ENCODE results near the gene DESI1. TPM values are rescaled to one million over a fixed set of nuclear protein-coding genes. Genes with fewer than 3 reads are reported as not detected.

The DESI1 gene
- total RNA-seq, 1 experiment from 2014 or later = 59.6 TPM

GRCh38 chr22:41648432-41648831 is 27.6 kb upstream of the DESI1 start:
- CTCF ChIA-PET = interaction anchor here (0.6 to 1.2 kb wide), 2 partner anchors 18 to 246 kb away, joined by 3 read pairs; no protein-coding TSS in a partner anchor
- Mint-ChIP-seq H3K27me3 (ENCODE audit: insufficient read depth, unreplicated experiment) (no peaks in the 10 kb centered on the region), H3K27ac (ENCODE audit: low read depth, unreplicated experiment) (no peak overlapping the region), H3K4me3 (ENCODE audit: unreplicated experiment) (no peak overlapping the region), H3K4me1 (ENCODE audit: insufficient read depth, unreplicated experiment) (no peaks in the 10 kb centered on the region), H3K36me3 (ENCODE audit: insufficient read depth, unreplicated experiment) (peaks cover 96% of the 10 kb centered on the region), H3K9me3 (ENCODE audit: unreplicated experiment) (no peaks in the 10 kb centered on the region)
- POLR2A ChIA-PET = interaction anchor here (0.9 kb wide), 1 partner anchor 16 kb away, joined by 5 read pairs; no protein-coding TSS in a partner anchor
- no peak for DNase-seq (ENCODE audit: unreplicated experiment)
- BruUV-seq (replicated peaks) = TSS peak; percentile 29
- no peak for TF ChIP-seq CTCF (IDR thresholded peaks at IDR 0.05; ENCODE audit: unreplicated experiment)
- intact Hi-C loops (cut with micrococcal nuclease) = no loop called here

GRCh38 chr22:41647771-41648170 is 26.9 kb upstream of the DESI1 start:
- DNase-seq (ENCODE audit: unreplicated experiment) = no peak
- H3K27ac Mint-ChIP-seq (ENCODE audit: low read depth, unreplicated experiment) = no peak overlapping the region
- H3K4me1 Mint-ChIP-seq (ENCODE audit: insufficient read depth, unreplicated experiment) = no peaks in the 10 kb centered on the region
- H3K27me3 Mint-ChIP-seq (ENCODE audit: insufficient read depth, unreplicated experiment) = no peaks in the 10 kb centered on the region
- ChIA-PET POLR2A (no interaction called here), CTCF (no interaction called here)
- BruUV-seq (replicated peaks) = no TSS peak
- H3K4me3 Mint-ChIP-seq (ENCODE audit: unreplicated experiment) = no peak overlapping the region
- intact Hi-C loops (cut with micrococcal nuclease) = no loop called here
- no peak for TF ChIP-seq CTCF (IDR thresholded peaks at IDR 0.05; ENCODE audit: unreplicated experiment)
- H3K36me3 Mint-ChIP-seq (ENCODE audit: insufficient read depth, unreplicated experiment) = peaks cover 96% of the 10 kb centered on the region
- H3K9me3 Mint-ChIP-seq (ENCODE audit: unreplicated experiment) = no peaks in the 10 kb centered on the region

- no peak overlapping the region for H3K4me3 Mint-ChIP-seq (ENCODE audit: unreplicated experiment)
- TF ChIP-seq CTCF (IDR thresholded peaks at IDR 0.05; ENCODE audit: unreplicated experiment) = no peak
- peaks cover 7% of the 10 kb centered on the region for H3K4me1 Mint-ChIP-seq (ENCODE audit: insufficient read depth, unreplicated experiment)
- intact Hi-C loops (cut with micrococcal nuclease) = no loop called here
- POLR2A ChIA-PET = interaction anchor here (0.6 to 1.7 kb wide), 4 partner anchors 15 to 21 kb away, joined by 3 to 8 read pairs (median 4); partner anchors contain the start of genes DESI1 and XRCC6
- CTCF ChIA-PET = interaction anchor here (1.2 kb wide), 1 partner anchor 9 kb away, joined by 3 read pairs; no protein-coding TSS in a partner anchor
- no peaks in the 10 kb centered on the region for H3K27me3 Mint-ChIP-seq (ENCODE audit: insufficient read depth, unreplicated experiment)
- H3K9me3 Mint-ChIP-seq (ENCODE audit: unreplicated experiment) = no peaks in the 10 kb centered on the region
- H3K36me3 Mint-ChIP-seq (ENCODE audit: insufficient read depth, unreplicated experiment) = peaks cover 99% of the 10 kb centered on the region
- BruUV-seq (replicated peaks) = no TSS peak
- peak overlapping the region; percentile 5 for H3K27ac Mint-ChIP-seq (ENCODE audit: low read depth, unreplicated experiment)
- no peak for DNase-seq (ENCODE audit: unreplicated experiment)
Measured at GRCh38 chr22:41642331-41643110, 21.7 kb upstream of the DESI1 start.

GRCh38 chr22:41641854-41642253 is 21.0 kb upstream of the DESI1 start:
- H3K4me1 Mint-ChIP-seq (ENCODE audit: insufficient read depth, unreplicated experiment) = peaks cover 7% of the 10 kb centered on the region
- no peak overlapping the region for H3K4me3 Mint-ChIP-seq (ENCODE audit: unreplicated experiment)
- intact Hi-C loops (cut with micrococcal nuclease) = no loop called here
- H3K36me3 Mint-ChIP-seq (ENCODE audit: insufficient read depth, unreplicated experiment) = peaks cover 99% of the 10 kb centered on the region
- no peak for TF ChIP-seq CTCF (IDR thresholded peaks at IDR 0.05; ENCODE audit: unreplicated experiment)
- H3K27me3 Mint-ChIP-seq (ENCODE audit: insufficient read depth, unreplicated experiment) = no peaks in the 10 kb centered on the region
- DNase-seq (ENCODE audit: unreplicated experiment) = no peak
- H3K27ac Mint-ChIP-seq (ENCODE audit: low read depth, unreplicated experiment) = peak overlapping the region; percentile 11
- ChIA-PET CTCF (interaction anchor here (1.2 kb wide), 1 partner anchor 9 kb away, joined by 3 read pairs; no protein-coding TSS in a partner anchor), POLR2A (interaction anchor here (0.6 kb wide), 1 partner anchor 16 kb away, joined by 4 read pairs; no protein-coding TSS in a partner anchor)
- no TSS peak for BruUV-seq (replicated peaks)
- H3K9me3 Mint-ChIP-seq (ENCODE audit: unreplicated experiment) = no peaks in the 10 kb centered on the region
